Measurements from ENCODE around the gene SPAG6.

SPAG6 gene

DNA sequence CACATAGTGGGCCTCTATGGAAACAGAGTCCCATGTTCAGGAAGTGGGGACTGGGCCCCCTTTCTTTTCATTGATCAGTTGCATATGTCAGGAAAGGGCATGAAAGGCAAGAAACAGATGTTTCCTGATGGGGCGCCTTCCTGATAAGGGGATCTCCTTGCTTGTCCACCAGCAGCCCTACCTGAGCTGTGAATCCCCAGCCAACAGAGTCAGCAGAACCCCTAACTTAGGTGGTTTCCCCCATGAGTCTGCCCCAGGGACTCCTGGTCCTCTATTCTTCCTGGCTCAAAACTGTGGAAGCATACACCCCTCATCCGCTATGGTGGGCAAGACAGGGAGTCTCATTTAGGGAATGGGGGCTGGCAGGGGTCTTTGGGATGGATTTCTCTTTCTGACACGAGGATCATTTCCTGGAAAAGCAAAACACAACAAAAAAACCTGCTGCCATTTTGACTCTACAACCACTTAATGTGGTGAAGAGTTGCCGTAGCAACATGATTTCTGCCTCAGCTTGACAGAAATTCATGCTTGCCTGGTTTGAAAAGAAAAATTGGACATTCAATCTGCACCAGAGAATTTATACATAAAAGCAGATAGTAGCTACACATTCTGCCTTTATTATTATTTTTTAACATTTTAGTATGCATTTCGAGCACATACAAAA is 119.8 kb downstream of the SPAG6 start:
- H3K4me3 ChIP-seq (ENCODE audit: low read depth, low read length) = no peak overlapping the region
- DNase-seq (ENCODE audit: low read depth) = no peak
- TF ChIP-seq, protein P1, sequence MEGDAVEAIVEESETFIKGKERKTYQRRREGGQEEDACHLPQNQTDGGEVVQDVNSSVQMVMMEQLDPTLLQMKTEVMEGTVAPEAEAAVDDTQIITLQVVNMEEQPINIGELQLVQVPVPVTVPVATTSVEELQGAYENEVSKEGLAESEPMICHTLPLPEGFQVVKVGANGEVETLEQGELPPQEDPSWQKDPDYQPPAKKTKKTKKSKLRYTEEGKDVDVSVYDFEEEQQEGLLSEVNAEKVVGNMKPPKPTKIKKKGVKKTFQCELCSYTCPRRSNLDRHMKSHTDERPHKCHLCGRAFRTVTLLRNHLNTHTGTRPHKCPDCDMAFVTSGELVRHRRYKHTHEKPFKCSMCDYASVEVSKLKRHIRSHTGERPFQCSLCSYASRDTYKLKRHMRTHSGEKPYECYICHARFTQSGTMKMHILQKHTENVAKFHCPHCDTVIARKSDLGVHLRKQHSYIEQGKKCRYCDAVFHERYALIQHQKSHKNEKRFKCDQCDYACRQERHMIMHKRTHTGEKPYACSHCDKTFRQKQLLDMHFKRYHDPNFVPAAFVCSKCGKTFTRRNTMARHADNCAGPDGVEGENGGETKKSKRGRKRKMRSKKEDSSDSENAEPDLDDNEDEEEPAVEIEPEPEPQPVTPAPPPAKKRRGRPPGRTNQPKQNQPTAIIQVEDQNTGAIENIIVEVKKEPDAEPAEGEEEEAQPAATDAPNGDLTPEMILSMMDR (IDR thresholded peaks at IDR 0.05; ENCODE audit: low read depth, low read length, missing control alignments) = no peak

DNA sequence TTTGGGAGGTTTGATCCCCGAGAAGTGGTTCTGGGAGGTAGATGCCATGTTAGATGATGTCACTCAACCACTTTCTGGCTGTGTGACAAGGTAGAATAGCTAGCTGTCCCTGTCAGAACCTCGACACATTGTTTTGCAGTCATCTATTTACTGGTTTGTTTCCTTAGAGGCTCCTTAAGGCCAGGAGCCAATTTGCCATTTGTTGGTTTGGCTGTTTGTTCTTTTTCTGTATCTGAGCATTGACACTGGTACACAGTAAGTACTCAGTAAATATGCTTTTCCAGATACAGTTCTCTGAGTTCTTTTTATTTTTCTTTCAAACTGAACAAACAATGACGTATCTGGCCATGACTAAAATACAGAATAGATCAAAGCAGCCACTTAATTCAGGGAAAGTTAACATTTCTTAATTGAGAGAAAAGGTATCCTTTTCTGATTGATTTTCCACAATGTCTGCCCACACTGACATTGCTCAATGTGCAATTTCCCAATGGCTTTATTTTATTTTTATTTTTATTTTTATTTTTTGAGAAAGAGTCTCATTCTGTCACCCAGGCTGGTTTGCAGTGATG is 121.6 kb downstream of the SPAG6 start:
- DNase-seq (ENCODE audit: low read depth) = no peak
- no peak overlapping the region for H3K4me3 ChIP-seq (ENCODE audit: low read depth, low read length)
- TF ChIP-seq, protein P1 (IDR thresholded peaks at IDR 0.05; ENCODE audit: low read depth, low read length, missing control alignments) = no peak
